ENCODE results near the gene PPAN.

PPAN gene

GRCh38 chr19:10088949-10089554 lies 17.1 kb upstream of the PPAN start (continued):
- TF ChIP-seq ZNF239 (tag by site-specific recombination; IDR thresholded peaks at IDR 0.05) (no peak), TRIM28 (IDR thresholded peaks at IDR 0.05; ENCODE audit: borderline replicate concordance, low read length) (no peak), PRDM2 (tag by site-specific recombination; IDR thresholded peaks at IDR 0.05; ENCODE audit: borderline replicate concordance) (no peak), ZNF211 (tag by site-specific recombination; IDR thresholded peaks at IDR 0.05; ENCODE audit: low read depth) (no peak), ZFP69B (tag by site-specific recombination; IDR thresholded peaks at IDR 0.05) (no peak), PRDM10 (tag by site-specific recombination; IDR thresholded peaks at IDR 0.05) (no peak), ZSCAN16 (tag by site-specific recombination; IDR thresholded peaks at IDR 0.05) (no peak), ZNF571 (tag by site-specific recombination; IDR thresholded peaks at IDR 0.05) (no peak), WT1 (tag by site-specific recombination; IDR thresholded peaks at IDR 0.05) (no peak), ZNF654 (tag by site-specific recombination; IDR thresholded peaks at IDR 0.05; ENCODE audit: low read depth) (no peak), BCL11A (tag by site-specific recombination; IDR thresholded peaks at IDR 0.05; ENCODE audit: low read depth) (no peak), ZNF140 (tag by site-specific recombination; IDR thresholded peaks at IDR 0.05) (no peak), ZNF175 (tag by site-specific recombination; IDR thresholded peaks at IDR 0.05) (no peak)

- no peaks in the 10 kb centered on the region for H3K4me1 ChIP-seq (ENCODE audit: control insufficient read depth, insufficient read depth, low read length)
- no peak overlapping the region for H3K27ac ChIP-seq (ENCODE audit: extremely low read depth, low read depth, low read length)
- no peaks in the 10 kb centered on the region for H3K9me3 ChIP-seq (ENCODE audit: control insufficient read depth, insufficient read depth, low read depth, low read length)
- H3K4me3 ChIP-seq (ENCODE audit: low read depth, low read length), result no peak overlapping the region
- ChIA-PET CTCF (interaction anchor here (0.6 to 0.7 kb wide), 2 partner anchors 160 to 181 kb away, joined by 4 to 6 read pairs; no protein-coding TSS in a partner anchor), POLR2A (no interaction called here)
- TF ChIP-seq ZNF37A (tag by site-specific recombination; IDR thresholded peaks at IDR 0.05), result no peak
- TF ChIP-seq PRDM10 (tag by site-specific recombination; IDR thresholded peaks at IDR 0.05), result peak; percentile 59
- 0 out of 2 replicates have a peak, but pooled peaks have one; percentile 29 for TF ChIP-seq PATZ1 (tag by site-specific recombination; IDR thresholded peaks at IDR 0.05)
- no peaks in the 10 kb centered on the region for H3K36me3 ChIP-seq (ENCODE audit: control insufficient read depth in 2 of 2, insufficient read depth in 1 of 2, low read length in 2 of 2)
Observed at GRCh38 chr19:10089801-10090375, 16.3 kb upstream of the PPAN start.
